ENCODE results near the gene ADGRG4.

- TF ChIP-seq POLR2A (IDR thresholded peaks at IDR 0.05) (no peak), CTCF (IDR thresholded peaks at IDR 0.05) (no peak)
Measured at GRCh38 chrX:136336623-136337022, 35.9 kb downstream of the ADGRG4 start.
